ENCODE measurements around the gene DLGAP1.

DNA sequence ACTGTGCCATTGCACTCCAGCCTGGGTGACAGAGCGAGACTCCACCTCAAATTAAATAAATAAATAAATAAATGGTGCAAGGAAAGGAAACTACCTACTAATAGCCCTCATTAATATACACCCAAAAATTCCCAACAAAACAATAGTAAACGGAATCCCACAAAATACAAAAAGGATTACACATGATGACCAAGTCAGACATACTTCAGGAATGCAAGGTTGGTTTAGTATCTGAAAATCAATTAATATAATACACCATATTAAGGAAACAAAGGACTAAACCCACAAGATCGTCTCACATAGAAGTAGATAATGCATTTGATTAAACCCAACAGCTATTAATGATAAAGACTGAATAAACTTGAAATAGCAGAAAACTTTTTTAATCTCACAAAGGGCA lies 697.7 kb downstream of the DLGAP1 start:
- TF ChIP-seq EP300 (IDR thresholded peaks at IDR 0.05; ENCODE audit: borderline replicate concordance in 1 of 2, low read depth in 1 of 2, low read length in 1 of 2): no peak
- no peak for TF ChIP-seq SMC3 (IDR thresholded peaks at IDR 0.05; ENCODE audit: low read depth, low read length)
- TF ChIP-seq, protein P1, sequence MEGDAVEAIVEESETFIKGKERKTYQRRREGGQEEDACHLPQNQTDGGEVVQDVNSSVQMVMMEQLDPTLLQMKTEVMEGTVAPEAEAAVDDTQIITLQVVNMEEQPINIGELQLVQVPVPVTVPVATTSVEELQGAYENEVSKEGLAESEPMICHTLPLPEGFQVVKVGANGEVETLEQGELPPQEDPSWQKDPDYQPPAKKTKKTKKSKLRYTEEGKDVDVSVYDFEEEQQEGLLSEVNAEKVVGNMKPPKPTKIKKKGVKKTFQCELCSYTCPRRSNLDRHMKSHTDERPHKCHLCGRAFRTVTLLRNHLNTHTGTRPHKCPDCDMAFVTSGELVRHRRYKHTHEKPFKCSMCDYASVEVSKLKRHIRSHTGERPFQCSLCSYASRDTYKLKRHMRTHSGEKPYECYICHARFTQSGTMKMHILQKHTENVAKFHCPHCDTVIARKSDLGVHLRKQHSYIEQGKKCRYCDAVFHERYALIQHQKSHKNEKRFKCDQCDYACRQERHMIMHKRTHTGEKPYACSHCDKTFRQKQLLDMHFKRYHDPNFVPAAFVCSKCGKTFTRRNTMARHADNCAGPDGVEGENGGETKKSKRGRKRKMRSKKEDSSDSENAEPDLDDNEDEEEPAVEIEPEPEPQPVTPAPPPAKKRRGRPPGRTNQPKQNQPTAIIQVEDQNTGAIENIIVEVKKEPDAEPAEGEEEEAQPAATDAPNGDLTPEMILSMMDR (IDR thresholded peaks at IDR 0.05): no peak
- TF ChIP-seq EZH2phosphoT487 (IDR thresholded peaks at IDR 0.05; ENCODE audit: borderline replicate concordance, low read depth): no peak
- TF ChIP-seq, protein P2, sequence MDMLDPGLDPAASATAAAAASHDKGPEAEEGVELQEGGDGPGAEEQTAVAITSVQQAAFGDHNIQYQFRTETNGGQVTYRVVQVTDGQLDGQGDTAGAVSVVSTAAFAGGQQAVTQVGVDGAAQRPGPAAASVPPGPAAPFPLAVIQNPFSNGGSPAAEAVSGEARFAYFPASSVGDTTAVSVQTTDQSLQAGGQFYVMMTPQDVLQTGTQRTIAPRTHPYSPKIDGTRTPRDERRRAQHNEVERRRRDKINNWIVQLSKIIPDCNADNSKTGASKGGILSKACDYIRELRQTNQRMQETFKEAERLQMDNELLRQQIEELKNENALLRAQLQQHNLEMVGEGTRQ (IDR thresholded peaks at IDR 0.05; ENCODE audit: borderline replicate concordance, low read depth, low read length): no peak
- no peak for TF ChIP-seq TCF12 (IDR thresholded peaks at IDR 0.05)
- TF ChIP-seq POLR2AphosphoS5 (IDR thresholded peaks at IDR 0.05; ENCODE audit: low read depth, low read length): no peak
- TF ChIP-seq, protein P3, sequence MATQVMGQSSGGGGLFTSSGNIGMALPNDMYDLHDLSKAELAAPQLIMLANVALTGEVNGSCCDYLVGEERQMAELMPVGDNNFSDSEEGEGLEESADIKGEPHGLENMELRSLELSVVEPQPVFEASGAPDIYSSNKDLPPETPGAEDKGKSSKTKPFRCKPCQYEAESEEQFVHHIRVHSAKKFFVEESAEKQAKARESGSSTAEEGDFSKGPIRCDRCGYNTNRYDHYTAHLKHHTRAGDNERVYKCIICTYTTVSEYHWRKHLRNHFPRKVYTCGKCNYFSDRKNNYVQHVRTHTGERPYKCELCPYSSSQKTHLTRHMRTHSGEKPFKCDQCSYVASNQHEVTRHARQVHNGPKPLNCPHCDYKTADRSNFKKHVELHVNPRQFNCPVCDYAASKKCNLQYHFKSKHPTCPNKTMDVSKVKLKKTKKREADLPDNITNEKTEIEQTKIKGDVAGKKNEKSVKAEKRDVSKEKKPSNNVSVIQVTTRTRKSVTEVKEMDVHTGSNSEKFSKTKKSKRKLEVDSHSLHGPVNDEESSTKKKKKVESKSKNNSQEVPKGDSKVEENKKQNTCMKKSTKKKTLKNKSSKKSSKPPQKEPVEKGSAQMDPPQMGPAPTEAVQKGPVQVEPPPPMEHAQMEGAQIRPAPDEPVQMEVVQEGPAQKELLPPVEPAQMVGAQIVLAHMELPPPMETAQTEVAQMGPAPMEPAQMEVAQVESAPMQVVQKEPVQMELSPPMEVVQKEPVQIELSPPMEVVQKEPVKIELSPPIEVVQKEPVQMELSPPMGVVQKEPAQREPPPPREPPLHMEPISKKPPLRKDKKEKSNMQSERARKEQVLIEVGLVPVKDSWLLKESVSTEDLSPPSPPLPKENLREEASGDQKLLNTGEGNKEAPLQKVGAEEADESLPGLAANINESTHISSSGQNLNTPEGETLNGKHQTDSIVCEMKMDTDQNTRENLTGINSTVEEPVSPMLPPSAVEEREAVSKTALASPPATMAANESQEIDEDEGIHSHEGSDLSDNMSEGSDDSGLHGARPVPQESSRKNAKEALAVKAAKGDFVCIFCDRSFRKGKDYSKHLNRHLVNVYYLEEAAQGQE (IDR thresholded peaks at IDR 0.05; ENCODE audit: low read depth, low read length): no peak
- no peak for TF ChIP-seq ELF1 (IDR thresholded peaks at IDR 0.05)
- TF ChIP-seq, protein P4, sequence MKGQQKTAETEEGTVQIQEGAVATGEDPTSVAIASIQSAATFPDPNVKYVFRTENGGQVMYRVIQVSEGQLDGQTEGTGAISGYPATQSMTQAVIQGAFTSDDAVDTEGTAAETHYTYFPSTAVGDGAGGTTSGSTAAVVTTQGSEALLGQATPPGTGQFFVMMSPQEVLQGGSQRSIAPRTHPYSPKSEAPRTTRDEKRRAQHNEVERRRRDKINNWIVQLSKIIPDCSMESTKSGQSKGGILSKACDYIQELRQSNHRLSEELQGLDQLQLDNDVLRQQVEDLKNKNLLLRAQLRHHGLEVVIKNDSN (IDR thresholded peaks at IDR 0.05; ENCODE audit: borderline replicate concordance, low read depth): no peak
- TF ChIP-seq TEAD4 (IDR thresholded peaks at IDR 0.05; ENCODE audit: borderline replicate concordance, insufficient read depth): no peak
